Raji (cell line): Measurements from ENCODE around the gene NRXN3.

Experiments
- POLR2A ChIP-seq: IDR thresholded peaks from 2 replicates; pipeline ENCODE4 v1.6.1; 2011; ENCODE audit warnings: low read depth, low read length, control low read depth; ENCODE audit not compliant: insufficient read depth

The NRXN3 gene

GRCh38 chr14:78359581-78359980 is 189.4 kb downstream of the NRXN3 start:
- no peak for TF ChIP-seq POLR2A

DNA sequence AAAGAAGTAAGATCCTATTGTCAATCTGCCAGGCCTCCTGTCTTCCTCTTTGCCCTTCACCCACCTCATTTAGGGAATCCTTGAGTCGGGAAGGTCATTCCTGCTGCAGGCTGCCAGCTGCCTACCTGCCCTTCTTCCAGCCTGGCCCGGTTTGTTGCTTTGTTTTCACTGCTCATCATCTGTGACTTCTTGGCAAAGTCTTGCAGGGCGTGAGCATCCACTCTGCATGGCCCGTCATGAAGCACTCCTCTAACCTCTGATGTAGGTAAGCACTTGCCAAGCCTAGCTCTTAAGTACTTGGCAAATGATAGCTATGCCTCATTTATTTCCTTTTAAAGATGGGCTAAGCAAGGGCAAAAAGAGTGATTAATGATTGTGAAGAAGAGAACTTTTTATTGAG is 192.8 kb downstream of the NRXN3 start:
- no peak for TF ChIP-seq POLR2A

- TF ChIP-seq POLR2A: no peak
These were observed 197.2 kb downstream of the NRXN3 start for GRCh38 chr14:78367355-78367754.

- no peak for TF ChIP-seq POLR2A
These were observed 212.9 kb downstream of the NRXN3 start for GRCh38 chr14:78383060-78383459.

DNA sequence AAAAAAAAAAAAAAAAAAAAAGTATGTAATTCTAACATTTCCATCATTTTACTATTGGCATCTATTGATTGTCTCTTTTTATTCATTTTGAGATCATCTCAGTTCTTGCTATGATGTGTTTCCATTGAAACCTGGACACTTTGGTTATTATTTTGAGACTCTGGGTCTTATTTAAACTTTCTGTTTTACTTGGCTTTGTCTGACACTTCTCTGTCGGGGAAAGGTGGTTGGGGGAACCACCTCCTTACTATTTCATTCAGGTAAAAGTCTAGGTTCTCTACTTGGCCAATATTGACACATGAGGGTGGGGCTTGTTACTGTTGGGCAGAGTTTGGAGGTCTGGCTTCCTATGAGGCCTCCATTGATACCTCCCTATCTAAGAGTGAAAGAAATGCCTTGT is 228.0 kb downstream of the NRXN3 start:
- no peak for TF ChIP-seq POLR2A

- TF ChIP-seq POLR2A: no peak
These were observed 229.2 kb downstream of the NRXN3 start for GRCh38 chr14:78399316-78399889.

DNA sequence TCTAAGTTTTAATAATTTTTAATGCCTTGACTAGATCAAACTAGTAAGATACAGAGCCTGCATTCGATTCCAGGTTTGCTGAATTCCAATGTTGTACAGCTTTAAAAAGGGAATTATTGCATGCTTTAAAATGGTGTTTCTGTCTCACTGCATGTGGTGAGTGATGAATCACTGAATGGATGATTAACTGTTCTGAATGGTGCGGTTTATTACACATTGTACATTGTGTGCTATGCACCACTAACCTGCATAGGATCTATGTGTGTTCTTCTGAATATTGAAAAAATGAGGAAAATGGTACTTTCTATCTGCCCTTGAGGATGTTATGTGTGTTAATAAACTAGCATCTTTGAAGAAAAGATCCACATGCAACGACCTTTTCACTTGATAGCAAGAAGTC is 231.7 kb downstream of the NRXN3 start:
- TF ChIP-seq POLR2A: no peak

GRCh38 chr14:78403278-78403815 is 233.2 kb downstream of the NRXN3 start:
- TF ChIP-seq POLR2A: no peak

DNA sequence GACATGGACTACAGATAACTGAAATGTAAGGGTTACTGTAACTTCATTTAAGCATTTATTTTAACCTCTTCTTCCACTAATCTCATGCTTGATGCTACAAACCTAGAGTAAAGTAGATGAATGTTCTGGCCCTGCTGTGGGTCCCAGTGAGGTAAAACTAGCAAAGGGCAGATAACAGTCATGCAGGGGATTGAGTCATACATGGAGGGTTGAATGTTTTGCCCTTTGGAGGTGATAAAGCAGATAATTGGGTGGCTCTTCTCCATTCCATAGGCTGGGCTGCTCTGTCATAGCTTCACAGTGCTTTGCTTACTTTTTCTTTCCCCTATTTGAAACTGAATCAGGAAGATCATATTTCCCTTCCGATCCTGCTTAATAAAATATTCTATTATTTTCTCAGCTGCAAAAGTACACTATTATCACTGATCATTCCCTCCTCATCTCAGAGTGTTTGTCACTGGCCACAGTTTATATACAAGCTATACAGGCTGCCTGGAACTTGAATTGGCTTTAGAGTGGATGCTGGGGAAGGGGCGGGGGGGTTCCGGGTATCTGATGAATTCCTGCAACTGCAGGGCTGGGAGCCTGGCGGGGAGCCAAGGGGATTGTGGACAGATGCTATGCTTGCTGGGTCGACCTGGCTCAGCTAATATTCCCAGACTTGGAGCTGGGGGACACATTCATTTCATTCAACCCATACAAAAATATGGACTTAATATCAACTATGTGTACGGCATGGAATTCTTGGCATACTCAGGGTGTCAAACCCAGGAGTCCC is 235.1 kb downstream of the NRXN3 start:
- no peak for TF ChIP-seq POLR2A

- TF ChIP-seq POLR2A: no peak
These were observed 242.3 kb downstream of the NRXN3 start for GRCh38 chr14:78412475-78412874.

GRCh38 chr14:78414172-78414571 is 244.0 kb downstream of the NRXN3 start:
- TF ChIP-seq POLR2A: no peak

- no peak for TF ChIP-seq POLR2A
These were observed 247.4 kb downstream of the NRXN3 start for GRCh38 chr14:78417532-78417931.

DNA sequence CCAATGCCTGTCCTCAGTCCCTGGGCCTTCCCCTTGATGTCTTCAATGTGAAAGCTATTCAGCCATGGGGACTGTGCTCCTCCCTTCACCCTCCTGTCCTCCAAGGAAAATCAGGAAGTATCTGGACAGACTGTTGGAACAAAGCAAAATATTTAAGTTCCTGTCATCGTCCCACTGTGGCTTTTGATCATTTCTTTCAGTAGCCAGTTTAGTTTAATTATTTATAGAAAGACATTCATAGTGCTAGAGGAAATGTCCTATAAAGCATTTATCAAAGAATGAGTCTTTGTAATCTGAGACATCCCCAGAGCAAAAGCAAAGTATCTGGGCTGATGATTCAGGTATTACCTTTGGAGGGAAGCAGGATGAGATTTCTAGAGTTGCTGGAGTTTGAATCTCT is 254.1 kb downstream of the NRXN3 start:
- no peak for TF ChIP-seq POLR2A

- TF ChIP-seq POLR2A: no peak
These were observed 255.2 kb downstream of the NRXN3 start for GRCh38 chr14:78425330-78425729.

- TF ChIP-seq POLR2A: no peak
These were observed 255.6 kb downstream of the NRXN3 start for GRCh38 chr14:78425782-78426181.

DNA sequence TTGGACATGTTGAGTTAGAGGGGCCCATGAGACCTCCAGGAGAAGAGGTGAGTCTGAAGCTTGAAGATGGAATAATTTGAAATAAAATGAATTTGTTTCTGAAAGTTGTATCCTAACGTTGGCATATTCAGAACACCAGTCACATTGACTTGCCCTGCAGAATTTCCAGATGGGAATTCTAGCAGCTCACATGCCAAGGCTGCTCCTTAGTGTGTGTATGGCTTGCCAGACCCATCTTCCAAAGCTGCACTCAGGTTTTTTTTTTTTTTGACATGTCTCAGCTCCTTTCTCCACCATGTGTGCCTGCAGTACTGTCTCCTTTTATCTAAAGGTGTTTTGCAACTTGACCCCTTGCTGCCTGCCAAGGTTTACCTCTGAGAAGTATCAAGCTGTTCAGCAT is 261.9 kb downstream of the NRXN3 start:
- TF ChIP-seq POLR2A: no peak
